PC-9 (cell line): ENCODE measurements around the gene TNN.

Experiments used
- EZH2 ChIP-seq: fragments of 200-600 bp; sonication (generic); IDR thresholded peaks from 2 replicates; pipeline ENCODE4 v1.8.0; 2017; ENCODE audit warnings: antibody characterized with exemption, low read depth
- TF ChIP-seq, protein P1 (sequence below): fragments of 200-600 bp; sonication (generic); conservative IDR thresholded peaks from 2 replicates; pipeline ENCODE4 v1.6.1; 2017; ENCODE audit warnings: mixed run types, antibody characterized with exemption, mild to moderate bottlenecking, moderate library complexity

DNA sequence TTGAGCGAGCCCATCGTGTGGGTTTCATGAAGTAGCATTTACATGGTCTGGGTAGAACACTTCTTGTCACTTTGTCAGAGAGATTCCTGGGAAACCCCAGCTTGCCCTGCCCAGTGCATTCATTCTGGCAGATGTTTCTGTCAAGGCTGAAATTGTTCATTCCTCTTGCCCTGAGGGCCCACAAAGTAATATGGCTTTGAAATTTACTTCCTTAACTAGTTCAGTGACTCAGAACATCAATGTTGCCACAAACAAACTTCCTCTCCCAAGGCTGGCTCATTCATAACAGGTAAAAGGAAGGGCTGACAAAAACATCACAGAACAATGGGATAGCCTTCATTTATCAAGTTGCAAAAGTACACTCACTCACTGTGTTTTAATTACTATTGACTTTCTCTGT is 129.9 kb downstream of the TNN start:
- TF ChIP-seq, protein P1, sequence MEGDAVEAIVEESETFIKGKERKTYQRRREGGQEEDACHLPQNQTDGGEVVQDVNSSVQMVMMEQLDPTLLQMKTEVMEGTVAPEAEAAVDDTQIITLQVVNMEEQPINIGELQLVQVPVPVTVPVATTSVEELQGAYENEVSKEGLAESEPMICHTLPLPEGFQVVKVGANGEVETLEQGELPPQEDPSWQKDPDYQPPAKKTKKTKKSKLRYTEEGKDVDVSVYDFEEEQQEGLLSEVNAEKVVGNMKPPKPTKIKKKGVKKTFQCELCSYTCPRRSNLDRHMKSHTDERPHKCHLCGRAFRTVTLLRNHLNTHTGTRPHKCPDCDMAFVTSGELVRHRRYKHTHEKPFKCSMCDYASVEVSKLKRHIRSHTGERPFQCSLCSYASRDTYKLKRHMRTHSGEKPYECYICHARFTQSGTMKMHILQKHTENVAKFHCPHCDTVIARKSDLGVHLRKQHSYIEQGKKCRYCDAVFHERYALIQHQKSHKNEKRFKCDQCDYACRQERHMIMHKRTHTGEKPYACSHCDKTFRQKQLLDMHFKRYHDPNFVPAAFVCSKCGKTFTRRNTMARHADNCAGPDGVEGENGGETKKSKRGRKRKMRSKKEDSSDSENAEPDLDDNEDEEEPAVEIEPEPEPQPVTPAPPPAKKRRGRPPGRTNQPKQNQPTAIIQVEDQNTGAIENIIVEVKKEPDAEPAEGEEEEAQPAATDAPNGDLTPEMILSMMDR: no peak
- no peak for TF ChIP-seq EZH2
